ENCODE data around the gene DNAJC30.

DNA sequence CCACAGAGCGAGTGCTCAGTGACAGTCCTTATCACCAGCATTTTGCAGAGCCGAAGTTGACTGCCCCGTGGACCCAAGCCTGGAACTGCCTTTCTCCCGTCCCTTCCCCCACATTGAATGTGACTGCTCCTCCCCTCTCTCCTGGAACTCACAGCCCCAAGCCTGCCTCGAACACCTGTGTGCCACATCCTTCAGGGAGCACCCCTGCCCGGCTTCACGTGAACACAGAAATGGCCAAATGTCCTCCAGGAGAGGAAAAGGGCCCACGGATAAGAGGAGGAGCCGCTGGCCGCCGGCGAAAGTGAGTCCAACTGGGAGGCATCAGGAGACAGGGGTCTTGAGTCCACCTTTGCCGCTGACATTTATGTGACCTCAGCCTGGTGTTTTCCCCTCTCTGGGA, 20.0 kb upstream of the DNAJC30 start:
- TF ChIP-seq, protein P1, sequence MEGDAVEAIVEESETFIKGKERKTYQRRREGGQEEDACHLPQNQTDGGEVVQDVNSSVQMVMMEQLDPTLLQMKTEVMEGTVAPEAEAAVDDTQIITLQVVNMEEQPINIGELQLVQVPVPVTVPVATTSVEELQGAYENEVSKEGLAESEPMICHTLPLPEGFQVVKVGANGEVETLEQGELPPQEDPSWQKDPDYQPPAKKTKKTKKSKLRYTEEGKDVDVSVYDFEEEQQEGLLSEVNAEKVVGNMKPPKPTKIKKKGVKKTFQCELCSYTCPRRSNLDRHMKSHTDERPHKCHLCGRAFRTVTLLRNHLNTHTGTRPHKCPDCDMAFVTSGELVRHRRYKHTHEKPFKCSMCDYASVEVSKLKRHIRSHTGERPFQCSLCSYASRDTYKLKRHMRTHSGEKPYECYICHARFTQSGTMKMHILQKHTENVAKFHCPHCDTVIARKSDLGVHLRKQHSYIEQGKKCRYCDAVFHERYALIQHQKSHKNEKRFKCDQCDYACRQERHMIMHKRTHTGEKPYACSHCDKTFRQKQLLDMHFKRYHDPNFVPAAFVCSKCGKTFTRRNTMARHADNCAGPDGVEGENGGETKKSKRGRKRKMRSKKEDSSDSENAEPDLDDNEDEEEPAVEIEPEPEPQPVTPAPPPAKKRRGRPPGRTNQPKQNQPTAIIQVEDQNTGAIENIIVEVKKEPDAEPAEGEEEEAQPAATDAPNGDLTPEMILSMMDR (IDR thresholded peaks at IDR 0.05): no peak
- TF ChIP-seq ZFX (IDR thresholded peaks at IDR 0.05; ENCODE audit: borderline replicate concordance): no peak
